Vagina (tissue), 2 donors: ENCODE results near the gene MALT1. TPM values are rescaled to one million over a fixed set of nuclear protein-coding genes. Genes with fewer than 3 reads are reported as not detected.

ENCODE experiments used
- DNase-seq, 2 donors: peaks; one replicate each; pipeline ENCODE4 v3.0.0-alpha.2; 2017; ENCODE audit errors: extremely low spot score in 2 of 2
- H3K27ac ChIP-seq: fragments of 200-600 bp; sonication (generic); one replicate; pipeline ENCODE4 v1.5.1; 2019
- H3K27me3 ChIP-seq: fragments of 200-600 bp; sonication (generic); one replicate; pipeline ENCODE4 v1.5.1; 2019
- H3K36me3 ChIP-seq, 2 donors: fragments of 200-600 bp; sonication (generic); one replicate each; pipeline ENCODE4 v1.5.1; 2017 to 2019
- H3K4me1 ChIP-seq: fragments of 200-600 bp; sonication (generic); one replicate; pipeline ENCODE4 v1.5.1; 2019
- H3K4me3 ChIP-seq, 2 donors: fragments of 200-600 bp; sonication (generic); 1 replicate in 1 of 2; 2 replicates in 1 of 2; pipeline ENCODE4 v1.5.1; 2016 to 2019
- H3K9me3 ChIP-seq: fragments of 200-600 bp; sonication (generic); one replicate; pipeline ENCODE4 v1.5.1; 2019
- CTCF ChIP-seq, 3 experiments: fragments of 450-650 bp in 2 of 3; fragments of 200-600 bp in 1 of 3; sonication (generic) in 1 of 3; IDR thresholded peaks; one replicate each; pipeline ENCODE4 v1.5.1; 2017 to 2019; ENCODE audit warnings: antibody characterized with exemption in 3 of 3, mild to moderate bottlenecking in 2 of 3, moderate library complexity in 2 of 3
- POLR2A ChIP-seq, 2 donors: fragments of 450-650 bp; IDR thresholded peaks; one replicate each; pipeline ENCODE4 v1.6.1; 2017; ENCODE audit warnings: antibody characterized with exemption in 2 of 2, mild to moderate bottlenecking in 2 of 2, moderate library complexity in 2 of 2
- POLR2AphosphoS5 ChIP-seq, 2 donors: sonication (generic); formaldehyde crosslinking; IDR thresholded peaks; one replicate each; pipeline ENCODE4 v1.9.0; 2017; ENCODE audit warnings: antibody characterized with exemption in 2 of 2, mild to moderate bottlenecking in 2 of 2, low read depth in 1 of 2; ENCODE audit not compliant: insufficient read depth in 1 of 2
- intact Hi-C: fragments of 100-400 bp; cut with DNase I; formaldehyde crosslinking; loops from one replicate; pipeline ENCODE4 v1.15.1; 2023
- total RNA-seq: library from RNA; depleted of rRNA; stranded (reverse); fragments of >200 nt; gene quantifications from one replicate; pipeline ENCODE4 v1.2.3, GENCODE V29; 2016

The MALT1 gene
- total RNA-seq, 1 donor from 2014 or later, result 35.8 TPM

- H3K27ac ChIP-seq, result peak overlapping the region; percentile 98
Measured at GRCh38 chr18:58669731-58670378, 1.4 kb upstream of the MALT1 start.

GRCh38 chr18:58670404-58671110 is 708 bp upstream of the MALT1 start:
- peak overlapping the region; percentile 98 for H3K27ac ChIP-seq
- DNase-seq, result no peak
- H3K4me3 ChIP-seq, result peak overlapping the region; percentile 76 to 78
- intact Hi-C loops, result no loop called here
- TF ChIP-seq POLR2A (IDR thresholded peaks at IDR 0.05) (no peak), POLR2AphosphoS5 (IDR thresholded peaks at IDR 0.05; ENCODE audit: insufficient read depth in 1 of 2, low read depth in 1 of 2) (no peak), CTCF (IDR thresholded peaks at IDR 0.05) (no peak)
- no peaks in the 10 kb centered on the region for H3K36me3 ChIP-seq
- peaks cover 33% of the 10 kb centered on the region for H3K4me1 ChIP-seq
- H3K9me3 ChIP-seq, result no peaks in the 10 kb centered on the region
- H3K27me3 ChIP-seq, result no peaks in the 10 kb centered on the region

More at GRCh38 chr18:58669731-58670378, 1.4 kb upstream of the MALT1 start:
- TF ChIP-seq POLR2AphosphoS5 (IDR thresholded peaks at IDR 0.05; ENCODE audit: insufficient read depth in 1 of 2, low read depth in 1 of 2), result no peak
- TF ChIP-seq CTCF (IDR thresholded peaks at IDR 0.05), result no peak
- no peak for TF ChIP-seq POLR2A (IDR thresholded peaks at IDR 0.05)
- Histone ChIP-seq H3K4me3 (no peak overlapping the region), H3K36me3 (no peaks in the 10 kb centered on the region), H3K27me3 (no peaks in the 10 kb centered on the region), H3K4me1 (peaks cover 33% of the 10 kb centered on the region), H3K9me3 (no peaks in the 10 kb centered on the region)
- intact Hi-C loops, result no loop called here
- no peak for DNase-seq

DNA sequence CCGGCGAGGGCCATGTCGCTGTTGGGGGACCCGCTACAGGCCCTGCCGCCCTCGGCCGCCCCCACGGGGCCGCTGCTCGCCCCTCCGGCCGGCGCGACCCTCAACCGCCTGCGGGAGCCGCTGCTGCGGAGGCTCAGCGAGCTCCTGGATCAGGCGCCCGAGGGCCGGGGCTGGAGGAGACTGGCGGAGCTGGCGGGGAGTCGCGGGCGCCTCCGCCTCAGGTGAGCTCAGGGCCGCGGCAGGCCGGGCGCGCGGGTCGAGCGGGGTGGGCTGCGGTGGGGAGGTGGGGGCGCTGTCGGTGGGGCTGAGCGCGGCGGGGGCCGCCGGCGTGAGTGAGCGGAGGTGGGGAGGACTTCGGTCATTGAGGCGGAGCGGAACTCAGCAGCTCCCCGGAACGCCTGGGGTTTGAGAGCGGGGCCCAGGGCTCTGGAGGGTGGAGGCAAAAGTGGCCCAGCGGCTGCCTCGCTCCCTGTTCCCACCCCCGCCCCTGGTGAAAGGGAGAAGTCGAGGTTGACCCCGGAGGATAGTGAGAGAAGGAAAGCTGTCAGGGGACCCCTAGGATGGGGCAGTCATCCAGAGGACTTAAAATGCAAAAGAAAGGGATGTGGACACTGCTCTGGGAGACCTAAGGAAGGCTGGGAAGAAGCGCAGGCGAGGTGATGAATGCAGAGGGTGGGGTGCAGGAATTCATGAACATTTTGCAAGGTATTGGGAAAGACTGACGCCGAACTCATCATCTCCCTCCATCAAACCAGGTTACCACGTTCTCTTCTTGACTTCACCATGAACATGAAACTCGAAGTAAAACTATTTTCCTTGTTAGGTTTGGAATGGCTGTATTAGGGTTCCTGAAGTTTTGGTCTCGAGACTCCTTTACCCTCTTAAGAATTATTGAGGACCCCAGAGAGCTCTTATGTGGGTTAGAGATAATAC is 633 bp downstream of the MALT1 start:
- DNase-seq, result no peak
- no peak for TF ChIP-seq POLR2A (IDR thresholded peaks at IDR 0.05)
- no peak for TF ChIP-seq POLR2AphosphoS5 (IDR thresholded peaks at IDR 0.05; ENCODE audit: insufficient read depth in 1 of 2, low read depth in 1 of 2)
- TF ChIP-seq CTCF (IDR thresholded peaks at IDR 0.05), result no peak

DNA sequence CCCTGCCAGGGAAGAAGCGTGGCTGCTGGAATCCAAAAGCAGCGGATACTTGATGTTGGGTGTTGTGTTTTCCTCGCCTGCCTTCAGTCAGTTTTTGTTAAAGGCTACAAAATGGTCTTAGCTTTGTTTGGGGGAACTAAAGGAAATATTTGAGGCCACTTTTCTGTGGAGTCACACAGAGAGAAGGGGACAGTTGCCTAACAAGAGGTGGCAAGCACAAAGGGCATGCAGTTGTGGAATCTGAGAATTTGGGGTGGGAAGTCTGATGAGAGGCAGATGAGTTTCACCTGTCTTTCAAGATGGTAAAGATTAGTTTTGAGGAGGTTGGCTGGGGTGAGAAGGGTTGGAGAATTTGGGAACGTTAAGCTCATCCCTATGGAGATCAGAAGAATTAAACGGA is 2.9 kb downstream of the MALT1 start:
- no peak overlapping the region for H3K27ac ChIP-seq
- peaks cover 33% of the 10 kb centered on the region for H3K4me1 ChIP-seq
- DNase-seq, result no peak
- intact Hi-C loops, result no loop called here
- no peaks in the 10 kb centered on the region for H3K9me3 ChIP-seq
- TF ChIP-seq CTCF (IDR thresholded peaks at IDR 0.05) (no peak), POLR2A (IDR thresholded peaks at IDR 0.05) (no peak), POLR2AphosphoS5 (IDR thresholded peaks at IDR 0.05; ENCODE audit: insufficient read depth in 1 of 2, low read depth in 1 of 2) (no peak)
- no peaks in the 10 kb centered on the region for H3K36me3 ChIP-seq
- no peaks in the 10 kb centered on the region for H3K27me3 ChIP-seq
- no peak overlapping the region for H3K4me3 ChIP-seq

More for the DNA sequence above, 633 bp downstream of the MALT1 start:
- Histone ChIP-seq H3K36me3 (no peaks in the 10 kb centered on the region), H3K9me3 (no peaks in the 10 kb centered on the region), H3K4me1 (peaks cover 33% of the 10 kb centered on the region), H3K27ac (peak overlapping the region; percentile 98), H3K4me3 (peak overlapping the region; percentile 76 to 78), H3K27me3 (no peaks in the 10 kb centered on the region)
- intact Hi-C loops, result no loop called here
